ENCODE measurements around the gene PDE4B.

DNA sequence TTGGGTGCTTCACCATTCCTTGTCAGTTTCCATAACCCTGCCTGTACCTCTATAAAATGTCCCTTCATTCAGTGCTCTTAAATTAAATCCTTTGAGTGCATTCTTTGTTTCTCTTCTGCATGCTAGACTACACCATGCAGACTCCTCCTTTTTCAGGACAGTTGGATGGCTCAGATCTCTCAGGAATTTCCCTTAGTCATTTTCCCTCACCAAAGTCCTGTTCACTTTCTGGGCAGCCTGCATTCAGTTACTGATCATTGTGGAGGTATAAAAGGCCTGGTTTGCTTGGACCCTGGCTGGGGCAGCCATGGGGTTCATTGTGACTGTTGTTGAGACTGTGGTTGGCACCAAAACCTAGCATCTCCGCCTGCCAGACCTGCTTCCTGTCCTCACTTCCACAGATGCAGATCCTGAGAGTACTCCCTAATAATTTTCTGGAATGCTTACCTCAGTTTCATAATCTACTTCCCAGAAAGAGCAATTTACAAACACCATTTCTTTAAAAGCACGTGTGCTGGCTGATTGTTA, 88.4 kb downstream of the PDE4B start:
- TF ChIP-seq, protein P1, sequence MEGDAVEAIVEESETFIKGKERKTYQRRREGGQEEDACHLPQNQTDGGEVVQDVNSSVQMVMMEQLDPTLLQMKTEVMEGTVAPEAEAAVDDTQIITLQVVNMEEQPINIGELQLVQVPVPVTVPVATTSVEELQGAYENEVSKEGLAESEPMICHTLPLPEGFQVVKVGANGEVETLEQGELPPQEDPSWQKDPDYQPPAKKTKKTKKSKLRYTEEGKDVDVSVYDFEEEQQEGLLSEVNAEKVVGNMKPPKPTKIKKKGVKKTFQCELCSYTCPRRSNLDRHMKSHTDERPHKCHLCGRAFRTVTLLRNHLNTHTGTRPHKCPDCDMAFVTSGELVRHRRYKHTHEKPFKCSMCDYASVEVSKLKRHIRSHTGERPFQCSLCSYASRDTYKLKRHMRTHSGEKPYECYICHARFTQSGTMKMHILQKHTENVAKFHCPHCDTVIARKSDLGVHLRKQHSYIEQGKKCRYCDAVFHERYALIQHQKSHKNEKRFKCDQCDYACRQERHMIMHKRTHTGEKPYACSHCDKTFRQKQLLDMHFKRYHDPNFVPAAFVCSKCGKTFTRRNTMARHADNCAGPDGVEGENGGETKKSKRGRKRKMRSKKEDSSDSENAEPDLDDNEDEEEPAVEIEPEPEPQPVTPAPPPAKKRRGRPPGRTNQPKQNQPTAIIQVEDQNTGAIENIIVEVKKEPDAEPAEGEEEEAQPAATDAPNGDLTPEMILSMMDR (IDR thresholded peaks at IDR 0.05; ENCODE audit: insufficient read depth, low read depth, low read length): no peak
- TF ChIP-seq EZH2 (IDR thresholded peaks at IDR 0.05; ENCODE audit: insufficient read depth, low read length): no peak
